Ramos (cell line): ENCODE measurements around the gene IRGC.

Source experiments
- in situ Hi-C: fragments of 300-500 bp; cut with MboI; formaldehyde crosslinking; loops from one replicate; pipeline ENCODE4 v1.14.3; 2022; ENCODE audit warnings: low sequenced_read_pairs; ENCODE audit not compliant: unreplicated experiment

Gene IRGC

DNA sequence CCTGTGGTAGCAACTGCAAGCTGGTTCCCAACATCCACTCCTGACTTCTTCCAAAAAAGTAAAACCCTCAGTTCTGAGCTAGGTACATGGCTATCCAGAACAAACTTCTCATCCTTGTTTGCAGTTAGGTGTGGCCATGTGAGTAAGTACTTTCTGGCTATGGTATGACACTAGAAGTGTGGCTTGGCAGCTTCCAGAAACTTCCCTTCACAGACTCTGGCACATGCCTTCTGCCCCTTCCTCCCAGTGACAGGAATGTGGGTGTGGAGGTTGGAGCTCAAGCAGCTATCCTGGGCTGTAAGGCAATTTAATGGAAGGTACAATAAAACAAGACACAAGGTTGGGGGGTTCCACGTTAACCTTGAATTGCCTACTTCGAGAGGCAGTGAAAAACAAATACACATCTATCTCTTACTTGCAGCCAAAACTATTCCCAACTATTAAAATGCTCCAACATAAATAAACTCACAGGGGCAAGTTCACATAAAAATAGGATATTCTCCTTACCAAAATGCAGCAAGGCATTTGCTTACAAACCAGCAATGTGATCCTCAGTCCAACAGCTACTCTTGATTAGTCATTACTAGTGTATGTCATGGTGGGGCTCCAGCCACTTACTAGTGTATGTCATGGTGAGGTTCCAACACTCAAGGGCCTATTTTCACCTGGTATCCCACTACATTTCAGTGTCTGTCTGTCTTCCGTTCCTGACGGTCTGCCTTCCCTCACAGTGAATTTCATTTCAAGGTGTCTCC is 35.8 kb downstream of the IRGC start:
- in situ Hi-C loops: loop anchor here (25.0 kb wide), 2 partner anchors 1011 to 1311 kb away; no protein-coding TSS in a partner anchor

GRCh38 chr19:43752287-43752875 is 36.5 kb downstream of the IRGC start:
- in situ Hi-C loops: loop anchor here (25.0 kb wide), 2 partner anchors 1010 to 1310 kb away; no protein-coding TSS in a partner anchor

DNA sequence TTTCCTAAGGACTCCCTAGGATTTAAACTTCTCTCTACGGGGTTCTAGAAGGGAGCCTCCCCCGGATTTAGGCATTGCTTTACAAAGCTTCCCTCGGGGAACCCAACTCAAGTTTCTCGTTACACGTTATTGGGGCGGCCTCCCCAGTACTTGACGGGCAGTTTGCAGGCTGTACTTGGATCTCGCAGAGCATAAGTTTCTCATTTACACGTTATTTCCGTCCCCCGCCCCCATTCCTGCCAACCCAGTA is 38.3 kb downstream of the IRGC start:
- in situ Hi-C loops: loop anchor here (25.0 kb wide), 2 partner anchors 1008 to 1308 kb away; no protein-coding TSS in a partner anchor

DNA sequence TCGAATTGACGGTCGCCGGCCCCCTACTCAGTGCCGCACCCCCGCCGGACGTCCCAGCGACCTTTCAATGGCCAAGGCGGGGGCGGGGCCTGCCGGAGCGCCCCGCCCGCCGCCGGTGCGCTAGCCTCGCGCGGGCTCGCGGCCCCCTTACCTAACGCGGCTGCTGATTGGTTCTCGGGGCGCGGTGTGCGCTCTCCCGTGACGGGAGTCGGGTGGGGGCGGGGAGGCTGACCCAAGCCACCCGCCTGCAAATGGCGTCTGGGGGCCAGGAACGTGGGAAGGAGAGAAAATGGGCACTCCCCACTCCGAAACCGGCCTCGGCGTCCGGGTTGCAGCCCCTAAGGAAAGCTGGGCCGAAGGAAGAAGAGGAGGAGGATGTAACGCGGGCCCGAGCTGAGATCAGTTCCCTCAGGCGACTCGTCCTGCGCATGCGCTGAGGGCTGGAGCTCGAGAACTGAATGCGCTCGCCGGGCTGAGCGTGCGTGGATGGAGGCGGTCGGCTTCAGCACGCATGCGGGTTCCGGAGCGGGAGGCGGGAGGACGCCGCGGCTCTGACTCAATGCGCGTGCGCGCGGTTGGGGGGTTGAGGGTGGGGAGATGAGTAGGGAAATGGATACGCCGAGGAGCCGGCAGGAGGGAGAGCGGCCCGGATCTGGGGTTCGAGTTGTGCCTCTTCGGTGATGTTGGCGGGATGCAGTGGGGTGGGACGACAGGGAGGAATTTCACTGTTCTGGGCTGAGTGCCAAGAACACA is 38.8 kb downstream of the IRGC start, which contains the start of gene SMG9:
Gene SMG9 (minus strand): TSS at position 460 of the 753 bp plus-strand sequence. CDS start 4,221 bp downstream, outside the sequence.
- in situ Hi-C loops: loop anchor here (25.0 kb wide), 2 partner anchors 1008 to 1308 kb away; no protein-coding TSS in a partner anchor

DNA sequence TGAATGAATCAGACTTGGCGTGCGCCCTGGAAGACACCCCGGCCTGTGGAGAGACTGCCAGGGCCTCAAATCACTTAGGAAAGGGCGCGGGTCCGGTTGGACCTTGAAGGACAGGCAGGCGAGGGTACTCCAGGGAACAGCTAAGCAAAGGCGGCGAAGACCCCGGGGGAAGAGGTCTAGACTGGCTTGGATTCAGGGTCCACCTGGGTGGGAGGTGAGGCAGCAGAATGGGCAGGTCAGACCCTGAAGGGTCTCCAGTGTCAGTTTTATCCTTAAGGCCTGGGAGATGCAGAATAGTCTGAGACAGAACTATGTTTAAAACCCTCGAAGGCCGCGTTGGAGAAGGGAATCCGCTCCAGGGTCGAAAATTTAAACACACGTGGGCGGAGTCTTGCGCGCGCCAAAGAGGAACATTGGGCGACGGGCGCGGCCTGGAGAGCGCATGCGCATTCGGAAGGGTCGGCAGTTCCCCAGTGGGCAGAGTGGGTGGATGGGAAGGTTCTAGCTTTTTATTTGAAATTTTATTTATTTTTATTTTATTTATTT is 39.5 kb downstream of the IRGC start:
- in situ Hi-C loops: loop anchor here (25.0 kb wide), 2 partner anchors 1007 to 1307 kb away; no protein-coding TSS in a partner anchor

- in situ Hi-C loops: loop anchor here (25.0 kb wide), 2 partner anchors 1003 to 1303 kb away; no protein-coding TSS in a partner anchor
Measured at GRCh38 chr19:43759515-43759914, 43.6 kb downstream of the IRGC start.

GRCh38 chr19:43760941-43761340 is 45.1 kb downstream of the IRGC start:
- in situ Hi-C loops: loop anchor here (25.0 kb wide), 2 partner anchors 1001 to 1301 kb away; no protein-coding TSS in a partner anchor

GRCh38 chr19:43762814-43763213 is 46.9 kb downstream of the IRGC start:
- in situ Hi-C loops: loop anchor here (25.0 kb wide), 2 partner anchors 999 to 1299 kb away; no protein-coding TSS in a partner anchor

DNA sequence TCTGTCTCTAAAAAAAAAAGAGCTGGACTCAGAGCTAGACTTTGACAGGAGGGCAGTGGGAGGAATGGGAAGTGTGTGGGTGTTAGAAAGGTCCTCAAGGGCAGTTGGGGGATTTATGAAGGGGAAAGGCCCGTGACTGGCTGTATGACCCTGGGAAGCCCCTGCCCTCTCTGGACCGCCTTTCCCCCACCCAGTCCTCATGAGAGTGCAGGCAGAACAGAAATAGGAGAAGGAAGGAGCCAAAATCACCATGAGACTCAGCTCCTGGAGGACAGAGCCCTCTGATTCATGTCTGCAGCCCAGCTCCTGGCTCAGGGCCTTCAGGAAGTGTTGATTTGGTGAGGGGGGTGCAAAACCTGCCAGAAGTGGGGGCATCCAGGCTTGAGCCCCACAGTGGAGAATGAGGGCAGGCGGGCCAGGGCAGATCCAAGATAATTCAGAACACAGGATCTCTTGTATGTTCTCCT is 47.6 kb downstream of the IRGC start:
- in situ Hi-C loops: loop anchor here (25.0 kb wide), 2 partner anchors 999 to 1299 kb away; no protein-coding TSS in a partner anchor

- in situ Hi-C loops: loop anchor here (25.0 kb wide), 2 partner anchors 998 to 1298 kb away; no protein-coding TSS in a partner anchor
Measured at GRCh38 chr19:43764684-43765083, 48.8 kb downstream of the IRGC start.

DNA sequence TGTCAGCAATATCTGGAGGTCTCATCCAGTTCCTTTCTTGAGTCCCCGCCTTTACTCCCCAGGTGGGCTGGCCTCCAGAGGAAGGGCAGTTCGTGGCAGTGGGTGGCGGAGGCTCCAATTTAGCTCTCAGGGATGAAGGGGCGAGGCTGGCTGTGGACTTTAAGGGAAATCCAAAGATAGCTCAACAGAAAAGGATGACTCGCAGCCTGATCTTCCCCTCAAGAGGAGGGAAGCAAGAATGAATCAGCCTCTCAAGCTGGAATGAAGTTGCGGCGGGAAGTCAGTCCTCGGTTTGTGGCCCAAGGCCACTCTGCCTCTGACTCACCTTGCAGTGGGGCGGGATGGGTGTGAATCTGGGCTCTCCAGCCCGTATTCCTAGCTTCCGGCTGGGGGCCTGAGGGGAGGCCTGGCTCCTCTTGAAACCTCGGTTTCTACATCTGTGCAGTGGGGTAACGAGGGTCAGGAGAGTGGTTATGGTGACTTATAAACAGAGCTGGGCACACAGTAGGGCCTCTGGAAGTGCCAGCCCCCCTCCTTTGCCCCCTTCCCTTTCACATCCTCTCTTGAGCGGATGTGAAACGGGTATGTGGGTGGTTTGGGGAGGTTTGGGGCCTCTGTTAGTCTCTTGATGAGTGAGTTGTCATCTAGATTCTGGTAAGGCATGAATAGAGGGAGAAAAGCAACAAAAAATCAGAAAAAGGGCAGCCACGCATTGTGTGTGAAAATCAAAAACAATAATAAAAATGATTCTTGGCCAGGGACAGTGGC is 49.4 kb downstream of the IRGC start:
- in situ Hi-C loops: loop anchor here (25.0 kb wide), 2 partner anchors 997 to 1297 kb away; no protein-coding TSS in a partner anchor

DNA sequence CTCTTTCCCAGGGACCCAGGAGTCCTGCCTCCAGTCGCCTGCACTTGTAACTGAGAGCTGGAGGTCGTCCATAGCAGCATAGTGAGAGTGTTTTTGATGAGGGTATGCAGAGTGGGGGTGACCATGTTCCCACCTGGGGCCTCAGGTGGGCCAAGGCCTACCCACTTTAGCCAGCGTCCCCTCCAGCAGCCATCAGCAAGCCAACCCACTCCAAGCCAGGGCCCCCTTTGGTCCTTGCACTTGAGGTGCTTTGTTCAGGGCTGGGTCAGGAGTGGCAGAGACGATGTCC is 50.8 kb downstream of the IRGC start:
- in situ Hi-C loops: loop anchor here (25.0 kb wide), 2 partner anchors 996 to 1296 kb away; no protein-coding TSS in a partner anchor

- in situ Hi-C loops: loop anchor here (25.0 kb wide), 2 partner anchors 995 to 1295 kb away; no protein-coding TSS in a partner anchor
Measured at GRCh38 chr19:43767316-43767715, 51.4 kb downstream of the IRGC start.

DNA sequence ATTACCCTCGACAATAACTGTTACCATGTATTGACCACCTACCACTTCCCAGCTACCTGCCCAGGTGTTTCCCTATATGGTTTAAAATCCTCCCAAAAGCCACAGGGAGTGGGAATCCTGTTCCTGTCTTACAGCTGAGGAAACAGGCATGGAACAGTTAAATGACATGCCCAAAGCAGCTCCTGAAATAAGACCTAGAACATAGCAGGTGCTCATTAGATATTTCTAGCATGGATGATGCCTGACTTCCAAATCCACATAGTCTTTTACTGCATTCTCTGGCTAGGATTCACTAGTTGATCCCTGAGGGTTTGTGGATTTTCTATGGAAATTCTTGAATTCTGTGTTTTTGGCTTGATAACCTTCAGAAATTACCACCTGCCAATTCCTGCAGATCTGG is 51.9 kb downstream of the IRGC start:
- in situ Hi-C loops: loop anchor here (25.0 kb wide), 2 partner anchors 994 to 1294 kb away; no protein-coding TSS in a partner anchor

GRCh38 chr19:43768273-43769050 is 52.6 kb downstream of the IRGC start:
- in situ Hi-C loops: loop anchor here (25.0 kb wide), 2 partner anchors 994 to 1294 kb away; no protein-coding TSS in a partner anchor

GRCh38 chr19:43769256-43769655 is 53.4 kb downstream of the IRGC start:
- in situ Hi-C loops: loop anchor here (25.0 kb wide), 2 partner anchors 993 to 1293 kb away; no protein-coding TSS in a partner anchor
